ENCODE measurements around the gene RASAL3.
A peak's percentile ranks its signal among the peaks of the same experiment; 100 is the strongest.

RASAL3 gene

GRCh38 chr19:15453091-15453578, 11.2 kb downstream of the RASAL3 start:
- in situ Hi-C loops (cut with HindIII; ENCODE audit: low pct_unique_long_range_greater_than_20kb, low sequenced_read_pairs), result no loop called here
- DNase-seq (ENCODE audit: low read depth in 1 of 2, low spot score in 1 of 2), result peak in 1 of 2 experiments; percentile 67
- TF ChIP-seq JUND (IDR thresholded peaks at IDR 0.05; ENCODE audit: low read depth), result no peak

GRCh38 chr19:15452111-15453047, 12.0 kb downstream of the RASAL3 start:
- in situ Hi-C loops (cut with HindIII; ENCODE audit: low pct_unique_long_range_greater_than_20kb, low sequenced_read_pairs), result no loop called here
- TF ChIP-seq JUND (IDR thresholded peaks at IDR 0.05; ENCODE audit: low read depth), result no peak
- peak; percentile 98 for DNase-seq (ENCODE audit: low read depth in 1 of 2, low spot score in 1 of 2)

GRCh38 chr19:15450528-15450890, 13.8 kb downstream of the RASAL3 start:
- TF ChIP-seq JUND (IDR thresholded peaks at IDR 0.05; ENCODE audit: low read depth), result no peak
- in situ Hi-C loops (cut with HindIII; ENCODE audit: low pct_unique_long_range_greater_than_20kb, low sequenced_read_pairs), result no loop called here
- no peak for DNase-seq (ENCODE audit: low read depth in 1 of 2, low spot score in 1 of 2)

- TF ChIP-seq JUND (IDR thresholded peaks at IDR 0.05; ENCODE audit: low read depth), result no peak
- DNase-seq (ENCODE audit: low read depth in 1 of 2, low spot score in 1 of 2), result peak; percentile 76 to 84
- in situ Hi-C loops (cut with HindIII; ENCODE audit: low pct_unique_long_range_greater_than_20kb, low sequenced_read_pairs), result no loop called here
These were observed 14.5 kb downstream of the RASAL3 start, which contains the start of gene WIZ for GRCh38 chr19:15449620-15450527. Gene WIZ, minus strand, starts transcription at chr19:15449956. Its CDS starts 1,649 bp downstream, at chr19:15448307.

- DNase-seq (ENCODE audit: low read depth in 1 of 2, low spot score in 1 of 2), result peak in 1 of 2 experiments; percentile 42
- TF ChIP-seq JUND (IDR thresholded peaks at IDR 0.05; ENCODE audit: low read depth), result no peak
- in situ Hi-C loops (cut with HindIII; ENCODE audit: low pct_unique_long_range_greater_than_20kb, low sequenced_read_pairs), result no loop called here
These were observed 15.3 kb downstream of the RASAL3 start for GRCh38 chr19:15448778-15449619.

- DNase-seq (ENCODE audit: low read depth in 1 of 2, low spot score in 1 of 2), result no peak
These were observed 16.1 kb downstream of the RASAL3 start for GRCh38 chr19:15448044-15448777.

GRCh38 chr19:15447057-15447456, 17.3 kb downstream of the RASAL3 start:
- in situ Hi-C loops (cut with HindIII; ENCODE audit: low pct_unique_long_range_greater_than_20kb, low sequenced_read_pairs), result no loop called here
- no peak for DNase-seq (ENCODE audit: low read depth in 1 of 2, low spot score in 1 of 2)
- no peak for TF ChIP-seq JUND (IDR thresholded peaks at IDR 0.05; ENCODE audit: low read depth)

More at GRCh38 chr19:15448044-15448777, 16.1 kb downstream of the RASAL3 start:
- no peak for TF ChIP-seq JUND (IDR thresholded peaks at IDR 0.05; ENCODE audit: low read depth)
- in situ Hi-C loops (cut with HindIII; ENCODE audit: low pct_unique_long_range_greater_than_20kb, low sequenced_read_pairs), result no loop called here

- in situ Hi-C loops (cut with HindIII; ENCODE audit: low pct_unique_long_range_greater_than_20kb, low sequenced_read_pairs), result no loop called here
- no peak for DNase-seq (ENCODE audit: low read depth in 1 of 2, low spot score in 1 of 2)
- TF ChIP-seq JUND (IDR thresholded peaks at IDR 0.05; ENCODE audit: low read depth), result no peak
These were observed 18.5 kb downstream of the RASAL3 start for GRCh38 chr19:15445807-15446376.

GRCh38 chr19:15445227-15445605, 19.1 kb downstream of the RASAL3 start:
- no peak for TF ChIP-seq JUND (IDR thresholded peaks at IDR 0.05; ENCODE audit: low read depth)
- in situ Hi-C loops (cut with HindIII; ENCODE audit: low pct_unique_long_range_greater_than_20kb, low sequenced_read_pairs), result no loop called here
- DNase-seq (ENCODE audit: low read depth in 1 of 2, low spot score in 1 of 2), result no peak

GRCh38 chr19:15444505-15445226, 19.7 kb downstream of the RASAL3 start:
- DNase-seq (ENCODE audit: low read depth in 1 of 2, low spot score in 1 of 2), result no peak
- no peak for TF ChIP-seq JUND (IDR thresholded peaks at IDR 0.05; ENCODE audit: low read depth)
- in situ Hi-C loops (cut with HindIII; ENCODE audit: low pct_unique_long_range_greater_than_20kb, low sequenced_read_pairs), result no loop called here
